ENCODE results near the gene MED26. TPM values are rescaled to one million over a fixed set of nuclear protein-coding genes. Genes with fewer than 3 reads are reported as not detected.
"Not testable (repeated sequence)": the region's sequence is repeated elsewhere in the genome, so short reads cannot be mapped to it uniquely, and the experiment has no call there.

Gene MED26
- polyA plus RNA-seq, 4 donors: 5.8 to 9.5 (median 8.0) TPM

GRCh38 chr19:16651421-16652188, 23.6 kb upstream of the MED26 start:
- not testable (repeated sequence) for DNase-seq (ENCODE audit: low read depth in 4 of 4, low spot score in 2 of 4)

GRCh38 chr19:16650821-16651220, 22.8 kb upstream of the MED26 start:
- DNase-seq (ENCODE audit: low read depth in 4 of 4, low spot score in 2 of 4): no peak

- no peak for DNase-seq (ENCODE audit: low read depth in 4 of 4, low spot score in 2 of 4)
These were observed 21.7 kb upstream of the MED26 start for GRCh38 chr19:16649734-16650133.

- no peak for DNase-seq (ENCODE audit: low read depth in 4 of 4, low spot score in 2 of 4)
These were observed 17.1 kb upstream of the MED26 start for GRCh38 chr19:16645140-16645539.

GRCh38 chr19:16641695-16642094, 13.7 kb upstream of the MED26 start:
- no peak for DNase-seq (ENCODE audit: low read depth in 4 of 4, low spot score in 2 of 4)

GRCh38 chr19:16640951-16641350, 12.9 kb upstream of the MED26 start:
- DNase-seq (ENCODE audit: low read depth in 4 of 4, low spot score in 2 of 4): no peak

- DNase-seq (ENCODE audit: low read depth in 4 of 4, low spot score in 2 of 4): no peak
These were observed 10.7 kb upstream of the MED26 start for GRCh38 chr19:16638666-16639065.

- no peak for DNase-seq (ENCODE audit: low read depth in 4 of 4, low spot score in 2 of 4)
These were observed 9.5 kb upstream of the MED26 start for GRCh38 chr19:16637535-16637934.

- no peak for DNase-seq (ENCODE audit: low read depth in 4 of 4, low spot score in 2 of 4)
These were observed 3.5 kb upstream of the MED26 start for GRCh38 chr19:16631465-16631864.

- DNase-seq (ENCODE audit: low read depth in 4 of 4, low spot score in 2 of 4): peak in 1 of 4 donors; percentile 27
These were observed 1.1 kb upstream of the MED26 start for GRCh38 chr19:16628984-16629691.

- no peak for DNase-seq (ENCODE audit: low read depth in 4 of 4, low spot score in 2 of 4)
These were observed 149 bp downstream of the MED26 start for GRCh38 chr19:16627928-16628182.

GRCh38 chr19:16627193-16627927, 644 bp downstream of the MED26 start:
- no peak for DNase-seq (ENCODE audit: low read depth in 4 of 4, low spot score in 2 of 4)

- no peak for DNase-seq (ENCODE audit: low read depth in 4 of 4, low spot score in 2 of 4)
These were observed 1.2 kb downstream of the MED26 start for GRCh38 chr19:16626796-16627192.

GRCh38 chr19:16625163-16625958, 2.6 kb downstream of the MED26 start:
- DNase-seq (ENCODE audit: low read depth in 4 of 4, low spot score in 2 of 4): no peak

- DNase-seq (ENCODE audit: low read depth in 4 of 4, low spot score in 2 of 4): no peak
These were observed 3.8 kb downstream of the MED26 start for GRCh38 chr19:16624236-16624635.

GRCh38 chr19:16623576-16623975, 4.4 kb downstream of the MED26 start:
- DNase-seq (ENCODE audit: low read depth in 4 of 4, low spot score in 2 of 4): no peak

GRCh38 chr19:16623066-16623465, 4.9 kb downstream of the MED26 start:
- DNase-seq (ENCODE audit: low read depth in 4 of 4, low spot score in 2 of 4): no peak

- no peak for DNase-seq (ENCODE audit: low read depth in 4 of 4, low spot score in 2 of 4)
These were observed 6.7 kb downstream of the MED26 start for GRCh38 chr19:16621165-16621800.

GRCh38 chr19:16620584-16620983, 7.4 kb downstream of the MED26 start:
- DNase-seq (ENCODE audit: low read depth in 4 of 4, low spot score in 2 of 4): no peak

GRCh38 chr19:16620018-16620417, 8.0 kb downstream of the MED26 start:
- no peak for DNase-seq (ENCODE audit: low read depth in 4 of 4, low spot score in 2 of 4)
